A172 (cell line): ENCODE results near the gene NDEL1. TPM values are rescaled to one million over a fixed set of nuclear protein-coding genes. Genes with fewer than 3 reads are reported as not detected.

Experiments
- DNase-seq: peaks from one replicate; pipeline ENCODE4 v3.0.0-alpha.2; 2015; ENCODE audit warnings: low spot score
- total RNA-seq: library from RNA; depleted of rRNA; stranded (reverse); fragments of >200 nt; shearing (Covaris generic); gene quantifications from 2 replicates; pipeline ENCODE4 v1.2.3, GENCODE V29; 2014

Gene NDEL1
- total RNA-seq, 1 experiment from 2014 or later, result 48.0 TPM

GRCh38 chr17:8455665-8456209 is 20.1 kb downstream of the NDEL1 start:
- DNase-seq, result no peak

GRCh38 chr17:8458128-8458527 is 22.4 kb downstream of the NDEL1 start:
- DNase-seq, result no peak

- DNase-seq, result no peak
Measured at GRCh38 chr17:8459107-8459506, 23.4 kb downstream of the NDEL1 start.

GRCh38 chr17:8459831-8460230 is 24.1 kb downstream of the NDEL1 start:
- DNase-seq, result no peak

- no peak for DNase-seq
Measured at GRCh38 chr17:8462564-8462963, 26.9 kb downstream of the NDEL1 start.

- DNase-seq, result no peak
Measured at GRCh38 chr17:8463099-8463498, 27.4 kb downstream of the NDEL1 start.

DNA sequence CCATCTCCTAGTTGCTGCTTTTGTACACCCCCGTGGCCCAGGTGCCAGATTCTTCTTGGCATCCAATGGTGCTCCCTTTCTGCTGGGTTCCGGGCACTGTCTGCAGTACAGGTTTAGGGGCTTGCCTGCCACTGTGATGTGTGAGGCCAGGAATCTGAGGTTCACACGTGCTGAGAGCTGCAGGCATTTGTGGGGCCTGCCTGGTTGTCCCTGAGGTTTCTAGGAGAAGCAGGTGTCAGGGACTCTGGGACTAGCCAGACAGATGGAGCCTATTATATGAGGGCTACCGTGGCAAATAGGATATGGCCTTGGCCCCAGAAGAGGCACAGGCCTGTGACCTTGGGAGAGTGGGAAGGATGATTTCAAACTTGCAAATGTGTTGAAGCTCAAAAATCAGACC is 29.3 kb downstream of the NDEL1 start:
- DNase-seq, result no peak

GRCh38 chr17:8465356-8465755 is 29.7 kb downstream of the NDEL1 start:
- DNase-seq, result no peak

- no peak for DNase-seq
Measured at GRCh38 chr17:8465759-8466158, 30.1 kb downstream of the NDEL1 start.

DNA sequence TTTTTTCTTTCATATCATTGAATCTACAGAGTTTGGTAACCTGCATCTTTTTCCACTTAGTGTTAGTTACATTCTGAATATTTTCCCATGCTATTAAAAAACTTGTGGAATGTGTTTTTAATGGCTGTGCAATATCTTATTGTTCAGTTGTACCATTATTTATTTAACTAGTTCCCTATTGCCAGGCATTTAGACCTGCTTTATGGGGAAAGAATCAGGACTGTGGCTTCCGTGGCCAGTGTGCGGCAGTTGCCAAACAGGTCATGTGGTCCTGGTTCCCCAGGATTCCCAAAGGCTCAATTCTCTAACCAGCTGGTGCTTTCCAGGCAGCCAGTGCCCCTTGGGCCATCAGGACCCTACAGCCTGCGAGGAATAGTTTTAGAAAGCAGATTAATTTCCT is 30.8 kb downstream of the NDEL1 start:
- DNase-seq, result no peak

DNA sequence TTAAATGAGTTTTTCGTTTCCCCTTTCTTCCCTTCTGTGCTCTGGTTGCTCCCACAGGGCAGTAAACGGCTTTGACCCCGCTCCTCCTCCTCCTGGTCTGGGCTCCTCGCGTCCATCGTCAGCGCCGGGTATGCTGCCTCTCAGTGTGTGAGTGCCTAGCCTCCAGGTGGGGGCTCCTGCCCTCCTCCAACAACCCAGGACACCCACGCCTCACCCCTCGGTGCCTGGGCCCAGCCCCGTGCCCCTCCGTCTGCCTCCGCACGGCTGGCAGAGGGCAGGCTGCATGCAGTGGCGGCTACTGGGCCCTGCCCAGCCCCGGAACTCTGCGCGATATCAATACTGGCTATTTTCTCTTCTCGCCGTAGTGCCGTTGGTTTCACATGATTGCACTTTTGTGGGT is 31.2 kb downstream of the NDEL1 start:
- no peak for DNase-seq

GRCh38 chr17:8467527-8467926 is 31.8 kb downstream of the NDEL1 start:
- no peak for DNase-seq

DNA sequence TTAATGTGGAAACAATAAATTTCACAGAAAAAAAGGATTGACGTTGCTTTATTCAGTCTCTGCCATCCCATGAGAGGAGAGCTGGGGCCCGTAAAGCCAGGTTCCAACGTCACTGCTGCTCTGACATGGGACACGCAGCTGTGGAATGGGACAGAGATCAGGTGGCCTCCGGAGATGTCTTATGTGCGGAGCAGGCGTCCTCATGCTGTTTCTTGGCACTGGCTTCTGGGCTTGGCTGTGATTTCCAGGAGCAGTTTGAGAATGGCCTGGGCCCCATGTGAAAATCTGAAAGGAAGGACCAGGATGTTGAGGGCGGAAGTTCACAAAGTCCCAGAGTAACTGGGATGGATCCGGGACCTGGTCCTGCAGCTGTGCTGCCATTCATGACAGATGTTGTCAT is 32.4 kb downstream of the NDEL1 start:
- no peak for DNase-seq

DNA sequence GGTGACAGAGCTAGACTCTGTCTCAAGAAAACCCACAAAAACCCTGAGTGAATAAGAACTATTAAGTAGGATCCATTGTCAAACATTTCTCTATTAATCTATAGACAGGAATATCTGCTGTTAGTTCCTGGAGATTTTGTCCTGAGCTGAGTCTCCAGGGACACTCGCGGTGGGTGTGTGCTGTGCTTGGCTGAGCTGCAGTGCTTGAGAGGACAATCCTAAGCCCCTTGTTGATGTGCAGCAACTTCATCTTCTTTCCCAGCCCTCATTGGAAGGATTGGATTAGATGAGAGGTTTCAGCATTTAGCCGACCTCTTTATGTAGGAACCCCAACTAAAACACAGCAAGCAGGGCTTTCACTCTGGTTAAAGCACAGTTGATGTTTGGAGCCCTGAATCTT is 33.3 kb downstream of the NDEL1 start:
- DNase-seq, result no peak

DNA sequence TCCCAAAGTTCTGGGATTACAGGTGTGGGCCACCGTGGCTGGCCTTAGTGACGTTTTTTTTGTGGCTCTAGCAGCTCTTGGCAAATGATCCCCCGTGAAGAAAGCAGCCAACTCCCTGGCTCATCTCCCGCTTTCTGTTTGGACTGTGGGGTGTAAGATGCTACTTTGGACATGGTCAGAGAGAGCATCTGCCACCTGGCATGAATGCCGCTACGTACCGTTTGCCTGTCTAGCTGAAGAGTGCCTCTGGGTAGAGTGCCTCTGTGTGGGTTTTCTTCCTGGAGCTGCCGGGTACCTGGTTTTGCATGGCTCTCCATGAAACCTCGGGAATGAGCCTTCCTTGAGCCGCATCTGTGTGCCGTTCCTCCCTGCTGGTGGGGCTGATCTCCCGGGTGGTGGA is 34.3 kb downstream of the NDEL1 start:
- DNase-seq, result no peak

DNA sequence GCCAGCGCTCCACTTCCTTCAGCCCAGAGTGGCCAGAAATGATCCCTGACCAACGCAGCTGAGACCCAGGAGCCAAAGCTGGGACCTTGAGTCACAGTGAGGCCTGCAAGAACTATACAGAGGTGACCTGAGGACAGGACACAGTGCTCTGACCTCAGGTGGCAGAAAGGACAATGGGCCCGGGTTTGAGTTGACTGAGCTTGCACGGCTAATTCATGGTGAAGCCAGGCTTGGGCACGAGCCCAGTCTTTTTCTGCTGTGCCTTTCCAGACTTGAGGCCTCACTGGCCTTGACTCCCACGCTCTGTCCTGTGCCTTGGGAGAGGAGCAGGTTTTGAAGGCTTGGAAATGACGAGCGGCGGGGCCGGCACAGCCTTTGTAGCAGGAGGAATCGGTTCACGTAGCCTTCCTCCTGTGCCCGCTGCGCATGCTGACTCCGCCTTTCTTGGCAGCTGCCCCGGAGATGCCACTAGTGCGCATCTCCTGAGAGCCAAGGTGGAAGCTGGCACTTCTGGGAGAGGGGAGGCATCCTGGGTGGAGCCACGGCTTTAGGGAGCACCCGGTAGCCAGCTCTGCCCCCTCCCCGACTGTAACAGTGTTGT is 34.9 kb downstream of the NDEL1 start:
- DNase-seq, result peak; percentile 5

- DNase-seq, result no peak
Measured at GRCh38 chr17:8472663-8473062, 37.0 kb downstream of the NDEL1 start.

DNA sequence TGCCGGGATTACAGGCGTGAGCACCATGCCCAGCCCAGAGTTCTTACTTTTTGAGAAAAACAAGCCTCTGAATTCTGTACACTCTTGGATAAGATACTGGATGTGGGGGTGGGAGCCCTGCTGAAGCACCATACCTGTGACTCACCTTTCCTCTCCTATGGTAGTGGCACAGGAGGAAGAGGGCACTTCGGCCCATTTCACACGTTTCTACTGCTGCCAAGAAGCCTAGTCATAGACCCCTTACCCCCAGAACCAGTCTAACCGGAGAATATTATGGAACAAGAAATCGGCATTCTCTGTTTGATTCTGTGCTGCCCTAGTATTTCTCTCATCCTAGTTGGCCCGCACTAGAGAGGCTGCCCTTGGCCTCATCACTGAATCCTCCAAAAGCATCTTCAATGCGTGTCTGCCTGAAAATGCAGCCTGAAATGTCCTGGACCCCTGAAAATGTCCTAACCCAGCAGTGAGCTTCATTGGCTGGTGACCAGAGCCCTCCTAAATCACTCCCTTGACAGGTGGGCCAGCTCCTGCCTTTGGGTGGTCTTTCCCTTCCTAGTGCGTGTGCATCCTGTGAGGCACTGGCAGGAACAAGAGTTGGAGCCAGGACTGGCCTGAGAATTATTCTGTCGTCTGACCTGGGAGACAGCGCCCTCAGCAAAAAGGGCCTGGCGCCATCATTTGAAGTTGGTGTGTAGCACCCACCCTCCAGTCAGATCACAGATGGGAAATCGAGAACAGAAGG is 37.9 kb downstream of the NDEL1 start:
- no peak for DNase-seq

DNA sequence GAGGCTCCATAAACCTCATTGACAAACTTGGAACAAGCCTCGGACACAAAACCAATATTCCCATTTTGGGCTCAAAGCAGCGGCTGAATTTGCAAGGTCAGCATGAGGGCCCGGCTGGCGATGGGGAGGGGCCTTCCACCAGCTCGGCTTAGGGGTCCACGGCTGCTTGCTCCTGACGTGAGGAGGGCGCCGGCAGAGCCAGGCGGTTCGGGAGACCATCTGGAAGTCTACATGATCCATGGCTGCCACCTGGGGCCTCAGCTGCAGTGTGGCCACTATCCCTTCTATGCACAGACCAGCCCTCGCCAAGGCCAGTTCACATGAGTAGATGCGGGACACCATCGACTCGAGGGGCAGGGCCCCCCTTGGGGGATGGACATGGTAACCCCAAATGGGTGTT is 39.1 kb downstream of the NDEL1 start:
- DNase-seq, result no peak

- DNase-seq, result no peak
Measured at GRCh38 chr17:8475227-8475626, 39.5 kb downstream of the NDEL1 start.

GRCh38 chr17:8475781-8476180 is 40.1 kb downstream of the NDEL1 start:
- no peak for DNase-seq

DNA sequence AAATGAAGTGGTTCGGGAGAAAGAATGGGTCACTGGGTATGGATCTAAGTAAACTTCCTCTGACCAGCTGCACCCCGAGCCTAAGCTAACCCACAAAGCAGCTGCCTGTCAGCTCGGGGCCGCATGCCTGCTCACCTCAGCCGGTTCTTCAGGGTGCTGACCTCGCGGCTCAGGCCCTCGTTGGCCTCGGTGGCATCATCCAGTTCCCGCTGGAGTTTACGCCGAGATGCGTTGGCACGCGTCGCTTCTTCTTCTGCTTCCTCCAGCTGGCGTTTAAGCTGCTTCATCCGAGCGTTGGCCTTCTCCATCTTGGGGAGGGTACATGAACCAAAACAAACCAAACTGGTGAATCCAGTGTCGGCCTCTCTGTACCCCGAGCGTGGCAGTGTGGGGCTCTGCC is 41.1 kb downstream of the NDEL1 start:
- DNase-seq, result no peak

GRCh38 chr17:8477171-8477570 is 41.5 kb downstream of the NDEL1 start:
- DNase-seq, result no peak
